Suprapubic skin (tissue), 4 donors: Measurements from ENCODE around the gene CHRNB1. TPM values are rescaled to one million over a fixed set of nuclear protein-coding genes. Genes with fewer than 3 reads are reported as not detected.

Experiments
- DNase-seq, 2 donors: peaks; one replicate each; pipeline ENCODE4 v3.0.0-alpha.2; 2019; ENCODE audit warnings: low spot score in 2 of 2
- H3K27ac ChIP-seq: fragments of 200-600 bp; sonication (generic); one replicate; pipeline ENCODE4 v1.5.1; 2019
- H3K27me3 ChIP-seq: fragments of 200-600 bp; sonication (generic); one replicate; pipeline ENCODE4 v1.5.1; 2019
- H3K36me3 ChIP-seq: fragments of 200-600 bp; sonication (generic); one replicate; pipeline ENCODE4 v1.5.1; 2019
- H3K4me1 ChIP-seq: fragments of 200-600 bp; sonication (generic); one replicate; pipeline ENCODE4 v1.5.1; 2019
- H3K4me3 ChIP-seq: fragments of 200-600 bp; sonication (generic); one replicate; pipeline ENCODE4 v1.5.1; 2019; ENCODE audit warnings: mild to moderate bottlenecking
- H3K9me3 ChIP-seq: fragments of 200-600 bp; sonication (generic); one replicate; pipeline ENCODE4 v1.5.1; 2019
- EP300 ChIP-seq: sonication (generic); formaldehyde crosslinking; IDR thresholded peaks from one replicate; pipeline ENCODE4 v1.6.1; 2017; ENCODE audit warnings: antibody characterized with exemption
- POLR2A ChIP-seq, 2 donors: fragments of 450-650 bp; IDR thresholded peaks; one replicate each; pipeline ENCODE4 v1.6.1; 2017; ENCODE audit warnings: antibody characterized with exemption in 2 of 2, mild to moderate bottlenecking in 2 of 2, moderate library complexity in 2 of 2
- POLR2AphosphoS5 ChIP-seq, 3 donors: sonication (generic); formaldehyde crosslinking; IDR thresholded peaks; one replicate each; pipeline ENCODE4 v1.6.1; 2017; ENCODE audit warnings: antibody characterized with exemption in 3 of 3
- WGBS: methylation state at CpG from one replicate; pipeline ENCODE4 v1.1.5; 2018; 5-methylcytosine and 5-hydroxymethylcytosine counted together
- total RNA-seq, 4 donors: library from RNA; depleted of rRNA; stranded (reverse); fragments of >200 nt; gene quantifications; one replicate each; pipeline ENCODE4 v1.1.0, GENCODE V29; 2016
- TF ChIP-seq, protein P1 (sequence below), 2 donors: fragments of 200-600 bp in 1 of 2; fragments of 450-650 bp in 1 of 2; sonication (generic) in 1 of 2; IDR thresholded peaks; one replicate each; pipeline ENCODE4 v1.5.1; 2016 to 2019; ENCODE audit warnings: antibody characterized with exemption in 2 of 2, mild to moderate bottlenecking in 1 of 2, moderate library complexity in 1 of 2

The CHRNB1 gene
- total RNA-seq, 4 donors from 2014 or later: 7.3 to 11.3 (median 9.7) TPM

GRCh38 chr17:7423679-7424078 lies 21.2 kb upstream of the CHRNB1 start:
- TF ChIP-seq POLR2AphosphoS5 (IDR thresholded peaks at IDR 0.05) (no peak), EP300 (no peak), POLR2A (IDR thresholded peaks at IDR 0.05) (no peak)
- TF ChIP-seq, protein P1, sequence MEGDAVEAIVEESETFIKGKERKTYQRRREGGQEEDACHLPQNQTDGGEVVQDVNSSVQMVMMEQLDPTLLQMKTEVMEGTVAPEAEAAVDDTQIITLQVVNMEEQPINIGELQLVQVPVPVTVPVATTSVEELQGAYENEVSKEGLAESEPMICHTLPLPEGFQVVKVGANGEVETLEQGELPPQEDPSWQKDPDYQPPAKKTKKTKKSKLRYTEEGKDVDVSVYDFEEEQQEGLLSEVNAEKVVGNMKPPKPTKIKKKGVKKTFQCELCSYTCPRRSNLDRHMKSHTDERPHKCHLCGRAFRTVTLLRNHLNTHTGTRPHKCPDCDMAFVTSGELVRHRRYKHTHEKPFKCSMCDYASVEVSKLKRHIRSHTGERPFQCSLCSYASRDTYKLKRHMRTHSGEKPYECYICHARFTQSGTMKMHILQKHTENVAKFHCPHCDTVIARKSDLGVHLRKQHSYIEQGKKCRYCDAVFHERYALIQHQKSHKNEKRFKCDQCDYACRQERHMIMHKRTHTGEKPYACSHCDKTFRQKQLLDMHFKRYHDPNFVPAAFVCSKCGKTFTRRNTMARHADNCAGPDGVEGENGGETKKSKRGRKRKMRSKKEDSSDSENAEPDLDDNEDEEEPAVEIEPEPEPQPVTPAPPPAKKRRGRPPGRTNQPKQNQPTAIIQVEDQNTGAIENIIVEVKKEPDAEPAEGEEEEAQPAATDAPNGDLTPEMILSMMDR (IDR thresholded peaks at IDR 0.05): no peak
- no peak for DNase-seq
- WGBS: 87% methylated on average over 4 of the region's 4 CpGs

DNA sequence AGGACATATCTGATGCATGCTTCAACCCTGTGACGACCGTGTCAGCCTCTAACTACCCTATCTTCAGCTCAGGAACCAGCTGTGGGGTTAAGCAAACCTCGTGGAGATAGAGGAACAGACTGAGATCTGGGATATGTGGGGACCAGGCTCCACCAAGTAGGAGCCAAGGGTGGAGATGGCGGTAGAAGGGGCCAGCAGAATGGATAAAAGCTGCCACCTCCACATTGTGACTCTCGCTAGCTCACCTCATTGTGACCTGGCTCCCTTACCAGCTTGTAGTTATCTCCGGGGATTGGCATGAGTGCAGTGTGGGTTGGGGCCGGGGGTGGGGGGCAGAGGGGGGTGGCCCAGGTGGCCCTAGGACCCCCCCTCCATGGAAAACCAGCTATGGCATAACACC lies 19.5 kb upstream of the CHRNB1 start, which contains the start of gene SPEM2:
SPEM2 (plus strand) TSS at position 301 of the 400 bp plus-strand sequence; CDS start at position 374, 73 bp downstream.
- Histone ChIP-seq H3K9me3 (no peaks in the 10 kb centered on the region), H3K27ac (no peak within 1 kb of the TSS), H3K4me3 (no peak within 1 kb of the TSS), H3K27me3 (no peaks in the 10 kb centered on the region), H3K4me1 (no peaks in the 10 kb centered on the region), H3K36me3 (no peaks in the 10 kb centered on the region)
- 92% methylated on average over 6 of the region's 7 CpGs for WGBS
- DNase-seq: no peak
- TF ChIP-seq EP300 (no peak), POLR2AphosphoS5 (IDR thresholded peaks at IDR 0.05) (no peak), POLR2A (IDR thresholded peaks at IDR 0.05) (no peak)
- TF ChIP-seq, protein P1 (IDR thresholded peaks at IDR 0.05): no peak

More at GRCh38 chr17:7423679-7424078, 21.2 kb upstream of the CHRNB1 start:
- Histone ChIP-seq H3K4me3 (no peak overlapping the region), H3K27me3 (no peaks in the 10 kb centered on the region), H3K36me3 (no peaks in the 10 kb centered on the region), H3K4me1 (no peaks in the 10 kb centered on the region), H3K9me3 (no peaks in the 10 kb centered on the region), H3K27ac (no peak overlapping the region)

DNA sequence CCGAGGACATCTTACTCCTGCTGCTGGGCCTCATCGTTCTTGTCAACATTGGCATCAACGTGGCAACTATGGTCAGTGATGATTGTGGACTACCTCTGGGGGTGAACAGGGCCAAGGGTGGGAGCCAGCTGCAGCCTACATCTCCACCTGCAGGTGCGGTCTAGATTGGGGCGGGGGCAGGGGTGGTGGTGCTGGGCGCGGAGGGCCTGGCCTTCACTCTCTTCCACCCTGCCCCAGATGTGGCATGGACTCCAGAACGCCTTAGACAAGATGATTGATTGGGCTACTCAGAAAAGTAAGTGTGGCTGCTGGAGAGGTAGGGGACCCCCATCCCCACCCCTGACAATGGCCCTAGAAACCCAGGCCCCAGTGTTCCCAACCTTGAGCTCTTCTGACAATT lies 19.1 kb upstream of the CHRNB1 start:
- no peaks in the 10 kb centered on the region for H3K27me3 ChIP-seq
- no peak overlapping the region for H3K27ac ChIP-seq
- 89% methylated on average over 5 of the region's 8 CpGs for WGBS
- no peak overlapping the region for H3K4me3 ChIP-seq
- H3K4me1 ChIP-seq: no peaks in the 10 kb centered on the region
- no peaks in the 10 kb centered on the region for H3K9me3 ChIP-seq
- H3K36me3 ChIP-seq: no peaks in the 10 kb centered on the region
- no peak for DNase-seq
- TF ChIP-seq POLR2AphosphoS5 (IDR thresholded peaks at IDR 0.05) (no peak), EP300 (no peak), POLR2A (IDR thresholded peaks at IDR 0.05) (no peak)
- TF ChIP-seq, protein P1 (IDR thresholded peaks at IDR 0.05): no peak

DNA sequence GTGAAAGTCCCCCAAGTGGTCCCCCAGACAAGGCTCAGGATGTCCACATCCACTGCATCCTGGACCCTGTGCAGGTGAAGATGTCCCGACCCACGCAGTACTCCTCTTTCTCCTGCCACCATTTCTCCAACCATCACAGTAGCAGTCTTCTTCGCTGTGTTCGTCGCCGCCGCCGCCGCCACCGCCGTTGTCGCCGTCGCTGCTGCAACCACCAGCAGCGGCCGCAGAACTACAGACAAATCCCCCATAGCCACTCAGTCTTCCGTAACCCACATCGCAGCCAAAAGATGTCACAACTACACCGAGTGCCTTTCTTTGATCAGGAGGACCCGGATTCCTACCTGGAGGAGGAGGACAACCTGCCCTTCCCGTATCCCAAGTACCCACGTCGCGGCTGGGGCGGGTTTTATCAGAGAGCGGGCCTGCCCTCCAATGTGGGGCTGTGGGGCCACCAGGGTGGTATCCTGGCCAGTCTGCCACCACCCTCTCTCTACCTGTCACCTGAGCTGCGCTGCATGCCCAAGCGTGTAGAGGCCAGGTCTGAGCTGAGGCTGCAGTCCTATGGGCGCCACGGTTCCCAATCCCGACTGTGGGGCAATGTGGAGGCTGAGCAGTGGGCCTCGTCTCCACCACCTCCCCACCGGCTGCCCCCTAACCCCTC lies 18.5 kb upstream of the CHRNB1 start:
- Histone ChIP-seq H3K9me3 (no peaks in the 10 kb centered on the region), H3K4me1 (no peaks in the 10 kb centered on the region), H3K4me3 (no peak overlapping the region), H3K27ac (no peak overlapping the region), H3K36me3 (no peaks in the 10 kb centered on the region), H3K27me3 (no peaks in the 10 kb centered on the region)
- no peak for TF ChIP-seq POLR2AphosphoS5 (IDR thresholded peaks at IDR 0.05)
- TF ChIP-seq POLR2A (IDR thresholded peaks at IDR 0.05): no peak
- TF ChIP-seq EP300: no peak
- TF ChIP-seq, protein P1 (IDR thresholded peaks at IDR 0.05): no peak
- no peak for DNase-seq
- 94% methylated on average over 26 of the region's 33 CpGs for WGBS

DNA sequence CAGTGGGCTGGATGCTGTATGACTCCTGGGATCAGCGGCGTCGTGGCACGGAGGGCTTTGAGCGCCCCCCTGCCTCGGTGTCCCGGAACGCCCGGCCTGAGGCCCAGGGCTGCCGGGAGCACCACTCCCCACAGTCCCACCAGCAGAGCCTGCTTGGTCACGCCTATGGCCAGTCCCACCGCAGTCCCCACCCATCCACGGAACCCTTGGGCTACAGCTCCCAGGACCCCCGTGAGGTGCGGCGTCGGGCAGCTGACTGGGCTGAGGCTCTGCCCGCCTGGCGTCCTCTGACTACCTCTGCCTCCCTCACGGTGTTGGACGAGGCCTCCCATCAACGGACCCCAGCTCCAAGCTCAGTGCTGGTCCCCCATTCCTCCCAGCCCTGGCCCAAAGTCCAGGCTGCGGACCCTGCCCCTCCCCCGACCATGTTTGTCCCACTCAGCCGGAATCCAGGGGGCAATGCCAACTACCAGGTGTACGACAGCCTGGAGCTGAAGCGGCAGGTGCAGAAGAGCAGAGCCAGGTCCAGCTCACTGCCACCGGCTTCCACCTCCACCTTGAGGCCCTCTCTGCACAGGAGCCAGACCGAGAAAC lies 17.9 kb upstream of the CHRNB1 start:
- no peak for TF ChIP-seq EP300
- TF ChIP-seq, protein P1 (IDR thresholded peaks at IDR 0.05): no peak
- no peak overlapping the region for H3K4me3 ChIP-seq
- no peaks in the 10 kb centered on the region for H3K9me3 ChIP-seq
- H3K27ac ChIP-seq: no peak overlapping the region
- H3K36me3 ChIP-seq: no peaks in the 10 kb centered on the region
- H3K4me1 ChIP-seq: no peaks in the 10 kb centered on the region
- H3K27me3 ChIP-seq: no peaks in the 10 kb centered on the region
- DNase-seq: no peak
- 97% methylated on average over 9 of the region's 29 CpGs for WGBS
